ENCODE data around the gene RBBP8NL. TPM values are rescaled to one million over a fixed set of nuclear protein-coding genes. Genes with fewer than 3 reads are reported as not detected.

RBBP8NL gene
- total RNA-seq, 1 experiment from 2014 or later = not detected

DNA sequence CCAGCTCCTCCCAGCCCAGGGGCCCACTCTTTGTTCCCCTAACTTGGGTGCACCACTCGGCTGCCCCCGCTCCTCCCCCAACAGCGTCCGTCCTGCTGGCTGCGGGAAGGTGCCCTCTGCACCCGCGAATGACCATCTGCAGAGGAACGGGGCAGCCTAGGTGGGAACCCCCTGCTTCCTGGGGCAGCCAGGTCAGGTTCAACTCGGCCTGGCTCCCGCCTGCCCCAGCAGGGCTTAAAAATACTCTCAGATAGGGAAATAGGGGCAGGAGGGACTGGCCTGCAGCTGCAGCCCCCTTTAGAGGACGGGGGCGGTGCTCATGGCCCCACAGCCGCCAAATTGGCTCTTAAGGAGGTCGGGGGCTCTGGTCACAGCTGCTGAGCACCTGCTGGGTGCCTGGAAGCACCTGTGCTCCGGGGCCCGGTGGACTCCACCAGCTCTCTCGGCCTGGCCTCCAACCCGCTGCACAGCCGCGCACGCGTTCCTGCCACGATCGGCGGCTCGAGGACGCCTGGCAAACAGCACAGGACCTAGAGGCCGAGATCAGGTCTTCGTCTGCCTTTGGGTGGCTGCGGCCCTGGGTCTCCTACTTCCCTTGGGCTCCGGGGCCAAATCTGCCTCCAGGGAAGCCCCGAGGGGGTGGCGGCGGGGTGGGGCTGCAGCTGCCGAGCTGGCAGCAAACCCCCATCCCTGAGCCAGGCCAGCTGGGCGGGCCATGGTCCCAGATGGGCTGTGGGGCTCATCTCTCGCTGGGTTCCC, 59.5 kb downstream of the RBBP8NL start:
- peak overlapping the region; percentile 53; the same call in 1 of the 2 replicates for H3K4me3 ChIP-seq (ENCODE audit: low read length)
- no peaks in the 10 kb centered on the region for H3K9me3 ChIP-seq (ENCODE audit: low read length)

DNA sequence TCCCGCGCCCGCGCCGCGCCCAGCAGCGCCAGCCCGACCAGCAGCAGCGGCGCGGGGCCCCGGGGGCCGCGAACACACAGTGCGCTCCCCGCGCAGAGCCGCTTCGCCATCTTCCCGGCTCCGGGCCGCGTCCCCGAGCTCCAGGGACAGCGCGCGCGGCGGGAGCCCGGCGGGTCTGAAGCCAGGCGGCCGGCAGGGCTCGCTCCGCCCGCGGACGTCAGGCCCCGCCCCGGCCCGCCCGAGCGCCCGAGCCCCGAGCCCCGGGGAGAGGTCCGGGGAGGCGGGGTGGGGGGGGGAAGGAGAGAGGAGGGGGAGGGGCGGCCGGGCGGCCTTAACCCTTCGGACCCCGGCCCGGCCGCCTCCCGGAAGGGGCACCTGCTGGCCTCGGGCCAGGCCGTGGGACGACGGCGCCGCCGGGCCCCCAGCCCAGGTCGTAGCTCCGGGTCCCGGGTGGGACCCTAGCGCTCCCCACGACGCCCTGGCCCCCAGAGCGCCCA, 60.2 kb downstream of the RBBP8NL start, which contains the start of gene LAMA5:
TSS of gene LAMA5 (minus strand) at position 177 of the 497 bp plus-strand sequence. CDS start at position 110, 67 bp downstream.
- no peaks in the 10 kb centered on the region for H3K27me3 ChIP-seq (ENCODE audit: low read length)
- peak within 1 kb of the TSS; percentile 69 for H3K4me3 ChIP-seq (ENCODE audit: low read length)
- no peaks in the 10 kb centered on the region for H3K9me3 ChIP-seq (ENCODE audit: low read length)
- H3K79me2 ChIP-seq (ENCODE audit: low read length) = no peaks in the 10 kb centered on the region
- peak within 1 kb of the TSS; percentile 81 for H3K4me2 ChIP-seq (ENCODE audit: low read depth, low read length, poor library complexity, severe bottlenecking)
- peaks cover 26% of the 10 kb centered on the region for H3K4me1 ChIP-seq (ENCODE audit: low read length)
- no peaks in the 10 kb centered on the region for H3K9me2 ChIP-seq (replicated peaks; ENCODE audit: insufficient read depth, low read length)
- peak; percentile 70 for DNase-seq
- H3K36me3 ChIP-seq (ENCODE audit: insufficient read depth, low read length) = no peaks in the 10 kb centered on the region
- peak within 1 kb of the TSS; percentile 48; the same call in 1 of the 2 replicates for H2AFZ ChIP-seq (ENCODE audit: low read length)
- H3K9ac ChIP-seq (ENCODE audit: low read length) = peak within 1 kb of the TSS; percentile 69
- no peak within 1 kb of the TSS for H3K27ac ChIP-seq (ENCODE audit: low read length)
- H4K20me1 ChIP-seq (ENCODE audit: insufficient read depth, low read depth, low read length) = peaks cover 25% of the 10 kb centered on the region; the same call in 1 of the 2 replicates

More for the DNA sequence above, 59.5 kb downstream of the RBBP8NL start:
- Histone ChIP-seq H3K9ac (ENCODE audit: low read length) (peak overlapping the region; percentile 55), H3K9me2 (replicated peaks; ENCODE audit: insufficient read depth, low read length) (no peaks in the 10 kb centered on the region), H3K4me2 (ENCODE audit: low read depth, low read length, poor library complexity, severe bottlenecking) (peak overlapping the region; percentile 81), H3K36me3 (ENCODE audit: insufficient read depth, low read length) (no peaks in the 10 kb centered on the region), H2AFZ (ENCODE audit: low read length) (no peak overlapping the region), H3K27ac (ENCODE audit: low read length) (no peak overlapping the region), H3K4me1 (ENCODE audit: low read length) (peaks cover 26% of the 10 kb centered on the region), H4K20me1 (ENCODE audit: insufficient read depth, low read depth, low read length) (peaks cover 25% of the 10 kb centered on the region; the same call in 1 of the 2 replicates), H3K79me2 (ENCODE audit: low read length) (no peaks in the 10 kb centered on the region), H3K27me3 (ENCODE audit: low read length) (no peaks in the 10 kb centered on the region)
- peak; percentile 56 for DNase-seq

DNA sequence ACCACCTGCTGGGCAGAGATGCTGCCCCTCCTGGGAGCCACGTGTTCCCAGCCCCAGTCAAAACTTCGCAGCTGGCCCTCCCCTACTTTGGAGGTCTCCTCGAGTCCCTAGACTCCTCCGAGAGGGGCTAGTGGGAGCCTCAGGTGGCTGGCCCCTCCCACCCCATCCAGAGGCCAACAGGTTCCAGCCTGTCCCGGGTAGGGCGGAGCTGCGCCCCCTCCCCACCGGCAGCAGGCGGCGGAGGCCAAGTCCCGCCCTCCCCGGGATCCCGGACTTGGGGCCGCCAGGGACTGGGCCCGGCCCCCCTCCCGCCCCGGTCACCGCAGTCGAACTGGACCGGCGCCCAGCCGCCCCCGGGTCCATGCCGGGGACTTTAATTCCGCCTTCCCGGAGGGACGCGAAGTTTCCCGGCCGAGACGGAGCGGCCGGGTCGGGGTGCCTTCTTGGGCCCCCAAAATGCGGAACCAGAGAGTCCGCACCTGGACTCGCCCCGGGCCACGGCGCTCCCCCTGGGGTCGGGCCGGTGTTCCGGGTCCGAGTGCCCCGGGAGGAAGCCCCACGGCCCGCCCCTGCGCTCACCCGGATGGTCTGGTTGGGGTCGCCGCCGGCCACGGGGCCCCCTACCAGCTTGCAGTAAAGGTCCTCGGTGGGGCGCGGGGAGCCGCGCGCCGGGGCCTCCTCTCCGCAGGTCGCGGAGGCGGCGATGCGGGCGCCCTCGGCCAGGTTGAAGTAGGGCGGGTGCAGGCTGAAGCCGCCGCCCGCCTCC, 60.8 kb downstream of the RBBP8NL start:
- Histone ChIP-seq H3K27ac (ENCODE audit: low read length) (no peak overlapping the region), H3K4me1 (ENCODE audit: low read length) (peaks cover 26% of the 10 kb centered on the region), H3K79me2 (ENCODE audit: low read length) (no peaks in the 10 kb centered on the region), H3K9me2 (replicated peaks; ENCODE audit: insufficient read depth, low read length) (no peaks in the 10 kb centered on the region), H3K9me3 (ENCODE audit: low read length) (no peaks in the 10 kb centered on the region), H2AFZ (ENCODE audit: low read length) (peak overlapping the region; percentile 48; the same call in 1 of the 2 replicates), H3K27me3 (ENCODE audit: low read length) (no peaks in the 10 kb centered on the region), H3K4me3 (ENCODE audit: low read length) (peak overlapping the region; percentile 69), H3K9ac (ENCODE audit: low read length) (peak overlapping the region; percentile 69), H3K36me3 (ENCODE audit: insufficient read depth, low read length) (no peaks in the 10 kb centered on the region), H4K20me1 (ENCODE audit: insufficient read depth, low read depth, low read length) (peaks cover 25% of the 10 kb centered on the region; the same call in 1 of the 2 replicates), H3K4me2 (ENCODE audit: low read depth, low read length, poor library complexity, severe bottlenecking) (peak overlapping the region; percentile 81)
- DNase-seq = peak; percentile 56

DNA sequence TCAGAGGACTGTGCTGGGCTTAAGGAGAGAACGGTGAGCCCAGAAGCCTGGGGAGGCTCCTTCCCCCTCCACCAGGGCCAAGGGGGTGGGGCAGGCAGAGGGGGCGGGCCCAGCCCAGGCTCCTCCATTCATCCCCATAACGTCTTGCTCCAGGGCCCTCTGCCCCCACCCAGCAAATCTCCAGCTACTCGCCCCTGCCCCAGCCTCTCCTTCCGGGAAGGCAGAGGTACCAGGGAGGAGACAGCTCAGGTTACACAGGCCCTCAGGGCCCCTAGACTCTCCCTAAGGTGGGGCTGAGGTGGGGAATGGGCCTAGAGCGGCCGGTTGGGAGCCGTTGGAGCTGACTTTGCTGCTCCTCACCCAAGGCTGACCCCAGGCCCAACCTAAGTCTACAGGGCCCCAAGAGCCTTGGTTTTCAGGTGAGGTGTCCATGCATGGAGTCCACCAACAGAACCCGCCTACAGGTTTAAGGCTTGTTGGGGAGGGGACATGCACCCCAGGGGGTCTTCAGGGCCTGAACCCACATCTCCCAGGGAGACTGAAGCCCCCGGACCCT, 61.4 kb downstream of the RBBP8NL start:
- H3K27ac ChIP-seq (ENCODE audit: low read length) = no peak overlapping the region
- no peaks in the 10 kb centered on the region for H3K36me3 ChIP-seq (ENCODE audit: insufficient read depth, low read length)

DNA sequence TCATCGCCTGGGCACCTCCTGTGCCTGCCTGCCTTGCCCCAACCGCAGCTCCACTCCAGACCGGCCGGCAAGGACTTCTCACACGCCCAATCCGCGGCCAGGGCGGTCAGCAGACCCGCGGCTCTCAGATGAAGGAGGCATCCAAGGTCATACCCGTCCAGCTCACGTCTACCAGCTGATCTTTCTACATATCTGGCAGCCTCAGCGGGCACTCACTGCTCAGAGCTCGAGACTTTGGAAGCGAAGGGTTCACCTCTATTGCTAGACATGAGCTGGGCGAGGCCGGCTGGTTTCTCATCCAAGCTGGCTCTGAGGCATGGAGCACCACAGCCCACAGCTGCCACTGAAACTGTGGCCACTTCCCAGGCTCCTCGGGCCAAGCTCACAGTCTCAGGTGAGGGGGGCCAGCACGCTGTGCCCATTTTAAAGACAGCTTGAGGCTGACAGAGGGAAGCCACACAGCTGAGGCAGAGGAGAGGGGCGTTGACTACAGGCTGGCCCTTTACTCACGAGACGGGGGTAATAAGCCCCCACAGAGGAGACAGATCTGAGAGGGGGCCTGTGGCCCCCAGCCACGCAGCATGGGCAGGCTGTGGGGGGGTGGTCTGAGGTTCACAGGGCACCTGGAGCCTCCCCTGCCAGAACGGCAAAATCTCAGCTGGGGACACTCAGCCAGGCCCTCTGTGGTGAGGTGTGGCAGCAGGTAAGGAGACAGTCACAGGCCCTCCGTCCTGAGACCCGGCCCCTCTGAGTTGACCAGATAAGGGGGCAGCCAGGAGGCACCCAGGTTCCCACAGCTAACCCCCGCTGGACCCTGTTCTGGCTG, 62.2 kb downstream of the RBBP8NL start:
- H3K4me1 ChIP-seq (ENCODE audit: low read length) = peaks cover 26% of the 10 kb centered on the region
- no peak overlapping the region for H2AFZ ChIP-seq (ENCODE audit: low read length)
- no peak overlapping the region for H3K27ac ChIP-seq (ENCODE audit: low read length)
- DNase-seq = no peak
- no peak overlapping the region for H3K4me3 ChIP-seq (ENCODE audit: low read length)
- no peak overlapping the region for H3K9ac ChIP-seq (ENCODE audit: low read length)
- H3K9me3 ChIP-seq (ENCODE audit: low read length) = no peaks in the 10 kb centered on the region
- H3K79me2 ChIP-seq (ENCODE audit: low read length) = no peaks in the 10 kb centered on the region
- H3K36me3 ChIP-seq (ENCODE audit: insufficient read depth, low read length) = no peaks in the 10 kb centered on the region
- H3K9me2 ChIP-seq (replicated peaks; ENCODE audit: insufficient read depth, low read length) = no peaks in the 10 kb centered on the region
- H3K4me2 ChIP-seq (ENCODE audit: low read depth, low read length, poor library complexity, severe bottlenecking) = no peak overlapping the region
- H3K27me3 ChIP-seq (ENCODE audit: low read length) = no peaks in the 10 kb centered on the region
- H4K20me1 ChIP-seq (ENCODE audit: insufficient read depth, low read depth, low read length) = peaks cover 23% of the 10 kb centered on the region; the same call in 1 of the 2 replicates

More for the DNA sequence above, 61.4 kb downstream of the RBBP8NL start:
- Histone ChIP-seq H3K9me3 (ENCODE audit: low read length) (no peaks in the 10 kb centered on the region), H3K4me1 (ENCODE audit: low read length) (peaks cover 26% of the 10 kb centered on the region), H3K9me2 (replicated peaks; ENCODE audit: insufficient read depth, low read length) (no peaks in the 10 kb centered on the region), H3K9ac (ENCODE audit: low read length) (no peak overlapping the region; the same call in 1 of the 2 replicates), H3K4me2 (ENCODE audit: low read depth, low read length, poor library complexity, severe bottlenecking) (peak overlapping the region; percentile 81), H2AFZ (ENCODE audit: low read length) (no peak overlapping the region), H4K20me1 (ENCODE audit: insufficient read depth, low read depth, low read length) (peaks cover 25% of the 10 kb centered on the region; the same call in 1 of the 2 replicates), H3K79me2 (ENCODE audit: low read length) (no peaks in the 10 kb centered on the region), H3K27me3 (ENCODE audit: low read length) (no peaks in the 10 kb centered on the region), H3K4me3 (ENCODE audit: low read length) (peak overlapping the region; percentile 69)
- peak; percentile 60 for DNase-seq

DNA sequence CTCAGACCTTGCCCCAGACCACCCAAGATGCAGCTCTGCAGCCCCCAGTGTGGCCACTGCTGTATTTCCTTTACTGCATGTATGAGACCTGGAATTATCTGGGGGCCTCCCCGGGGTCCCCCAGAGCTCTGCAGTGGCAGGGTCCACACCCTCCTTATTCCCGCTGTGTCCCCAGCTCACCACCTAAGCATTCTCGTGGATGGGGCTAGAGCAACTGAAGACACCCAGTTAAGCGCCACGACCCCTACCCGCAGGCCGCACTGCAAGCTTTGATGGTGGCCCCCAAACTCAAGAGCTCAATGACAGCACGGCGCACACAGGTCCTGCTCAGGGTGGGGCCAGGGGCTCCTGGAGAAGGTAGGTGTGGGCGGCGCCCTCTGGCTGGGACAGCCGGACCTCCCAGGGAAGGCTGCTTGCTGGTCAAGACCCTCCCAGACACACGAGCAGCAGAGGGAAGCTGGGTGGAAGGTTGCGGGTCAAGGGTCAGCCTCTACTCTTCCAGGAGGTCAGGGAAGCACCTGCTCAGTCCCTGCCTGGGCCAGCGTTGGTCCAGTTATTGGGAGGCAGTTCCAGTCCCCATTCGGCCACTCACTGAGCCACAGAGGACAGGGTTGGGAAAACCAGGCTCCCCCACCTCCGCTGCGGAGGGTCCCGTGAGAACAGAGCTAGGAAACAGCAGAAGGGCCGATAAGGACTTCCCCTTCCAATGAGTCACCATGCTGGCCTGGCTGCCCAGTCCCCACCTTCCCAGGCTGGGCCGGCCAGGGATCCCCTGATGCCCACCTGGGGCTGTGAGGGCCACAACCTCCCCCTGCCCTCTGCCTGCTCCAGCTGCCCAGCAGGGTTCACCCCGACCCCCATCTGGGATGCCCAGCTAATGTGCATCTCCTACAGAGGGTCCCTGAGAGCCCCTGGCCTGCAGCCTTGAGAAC, 63.2 kb downstream of the RBBP8NL start:
- H4K20me1 ChIP-seq (ENCODE audit: insufficient read depth, low read depth, low read length) = peaks cover 22% of the 10 kb centered on the region; the same call in 1 of the 2 replicates
- H2AFZ ChIP-seq (ENCODE audit: low read length) = no peak overlapping the region
- H3K9me3 ChIP-seq (ENCODE audit: low read length) = no peaks in the 10 kb centered on the region
- no peak overlapping the region for H3K4me3 ChIP-seq (ENCODE audit: low read length)
- H3K9me2 ChIP-seq (replicated peaks; ENCODE audit: insufficient read depth, low read length) = no peaks in the 10 kb centered on the region
- H3K27ac ChIP-seq (ENCODE audit: low read length) = no peak overlapping the region
- no peak overlapping the region for H3K4me2 ChIP-seq (ENCODE audit: low read depth, low read length, poor library complexity, severe bottlenecking)
- H3K79me2 ChIP-seq (ENCODE audit: low read length) = no peaks in the 10 kb centered on the region
- H3K9ac ChIP-seq (ENCODE audit: low read length) = no peak overlapping the region
- no peaks in the 10 kb centered on the region for H3K27me3 ChIP-seq (ENCODE audit: low read length)
- no peaks in the 10 kb centered on the region for H3K36me3 ChIP-seq (ENCODE audit: insufficient read depth, low read length)
- no peak for DNase-seq
- peaks cover 26% of the 10 kb centered on the region for H3K4me1 ChIP-seq (ENCODE audit: low read length)
